Trophoblast cell (in vitro differentiated cells and primary cell): Measurements from ENCODE around the gene EFCAB14. TPM values are rescaled to one million over a fixed set of nuclear protein-coding genes. Genes with fewer than 3 reads are reported as not detected.

Experiments used
- DNase-seq, 2 donors: peaks; one replicate each; pipeline ENCODE4 v3.0.0-alpha.2; 2016
- H2AFZ ChIP-seq: 2 replicates; pipeline ENCODE4 v1.6.1; 2013; ENCODE audit warnings: low read length, moderate library complexity, mild to moderate bottlenecking; ENCODE audit not compliant: insufficient read depth, poor library complexity
- H2AK5ac ChIP-seq: 2 replicates; pipeline ENCODE4 v1.6.1; 2013; ENCODE audit warnings: mild to moderate bottlenecking, low read length
- H2BK120ac ChIP-seq: 2 replicates; pipeline ENCODE4 v1.6.1; 2013; ENCODE audit warnings: low read length, mild to moderate bottlenecking, moderate library complexity; ENCODE audit not compliant: insufficient read depth, poor library complexity
- H2BK12ac ChIP-seq: 2 replicates; pipeline ENCODE4 v1.6.1; 2013; ENCODE audit warnings: mild to moderate bottlenecking, low read length, moderate library complexity
- H2BK5ac ChIP-seq: 2 replicates; pipeline ENCODE4 v1.6.1; 2013; ENCODE audit warnings: low read length, low read depth, moderate library complexity, mild to moderate bottlenecking; ENCODE audit not compliant: poor library complexity
- H3K14ac ChIP-seq: 2 replicates; pipeline ENCODE4 v1.6.1; 2013; ENCODE audit warnings: mild to moderate bottlenecking, low read length
- H3K18ac ChIP-seq: 2 replicates; pipeline ENCODE4 v1.6.1; 2013; ENCODE audit warnings: mild to moderate bottlenecking, low read length
- H3K23ac ChIP-seq: 2 replicates; pipeline ENCODE4 v1.6.1; 2013; ENCODE audit warnings: low read length
- H3K27ac ChIP-seq: 2 replicates; pipeline ENCODE4 v1.5.1; 2013; ENCODE audit warnings: low read depth, mild to moderate bottlenecking, inconsistent platforms, low read length, moderate library complexity
- H3K27me3 ChIP-seq: 2 replicates; pipeline ENCODE4 v1.6.1; 2013; ENCODE audit warnings: inconsistent platforms, mild to moderate bottlenecking, low read length, moderate library complexity; ENCODE audit not compliant: insufficient read depth
- H3K36me3 ChIP-seq, 2 experiments: 1 replicate in 1 of 2; 2 replicates in 1 of 2; pipeline ENCODE4 v1.6.1; 2013; ENCODE audit warnings: low read length in 2 of 2, mild to moderate bottlenecking in 2 of 2, moderate library complexity in 1 of 2; ENCODE audit not compliant: insufficient read depth in 2 of 2, control insufficient read depth in 1 of 2
- H3K4ac ChIP-seq: 2 replicates; pipeline ENCODE4 v1.6.1; 2013; ENCODE audit warnings: low read depth, mild to moderate bottlenecking, low read length, moderate library complexity
- H3K4me1 ChIP-seq, 2 experiments: 1 replicate in 1 of 2; 2 replicates in 1 of 2; pipeline ENCODE4 v1.6.1; 2013; ENCODE audit warnings: low read length in 2 of 2, mild to moderate bottlenecking in 2 of 2, moderate library complexity in 1 of 2; ENCODE audit not compliant: insufficient read depth in 2 of 2, control insufficient read depth in 1 of 2
- H3K4me2 ChIP-seq: 2 replicates; pipeline ENCODE4 v1.6.1; 2013; ENCODE audit warnings: inconsistent platforms, mild to moderate bottlenecking, low read length, moderate library complexity
- H3K4me3 ChIP-seq: 2 replicates; pipeline ENCODE4 v1.5.1; 2013; ENCODE audit warnings: mild to moderate bottlenecking, low read depth, low read length, inconsistent platforms
- H3K79me1 ChIP-seq: one replicate; pipeline ENCODE4 v1.6.1; 2013; ENCODE audit warnings: low read length
- H3K79me2 ChIP-seq: 2 replicates; pipeline ENCODE4 v1.6.1; 2013; ENCODE audit warnings: low read length, mild to moderate bottlenecking; ENCODE audit not compliant: control insufficient read depth, insufficient read depth, poor library complexity
- H3K9ac ChIP-seq: 2 replicates; pipeline ENCODE4 v1.6.1; 2013; ENCODE audit warnings: mild to moderate bottlenecking, low read length
- H3K9me3 ChIP-seq: 2 replicates; pipeline ENCODE4 v1.6.1; 2013; ENCODE audit warnings: low read depth, mild to moderate bottlenecking, control low read depth, inconsistent platforms, low read length; ENCODE audit not compliant: insufficient read depth
- H4K12ac ChIP-seq: 2 replicates; pipeline ENCODE4 v1.6.1; 2013; ENCODE audit warnings: low read depth, mild to moderate bottlenecking, low read length, moderate library complexity
- H4K8ac ChIP-seq: 2 replicates; pipeline ENCODE4 v1.6.1; 2013; ENCODE audit warnings: low read depth, mild to moderate bottlenecking, low read length, moderate library complexity
- H4K91ac ChIP-seq: one replicate; pipeline ENCODE4 v1.6.1; 2013; ENCODE audit warnings: low read depth, mild to moderate bottlenecking, low read length, moderate library complexity
- WGBS: extraction: QIAGEN DNeasy Blood & Tissue Kit; methylation state at CpG from one replicate; pipeline ENCODE4 v1.1.7; 2013; ENCODE audit warnings: missing lambda C conversion rate; ENCODE audit not compliant: insufficient read length, insufficient coverage; ENCODE audit errors: extremely low coverage; 5-methylcytosine and 5-hydroxymethylcytosine counted together
- polyA plus RNA-seq: library from polyadenylated mRNA; stranded (reverse); fragments of 200-250 nt; gene quantifications from 2 replicates; pipeline ENCODE4 v1.2.3, GENCODE V29; 2013

EFCAB14 gene, protein sequence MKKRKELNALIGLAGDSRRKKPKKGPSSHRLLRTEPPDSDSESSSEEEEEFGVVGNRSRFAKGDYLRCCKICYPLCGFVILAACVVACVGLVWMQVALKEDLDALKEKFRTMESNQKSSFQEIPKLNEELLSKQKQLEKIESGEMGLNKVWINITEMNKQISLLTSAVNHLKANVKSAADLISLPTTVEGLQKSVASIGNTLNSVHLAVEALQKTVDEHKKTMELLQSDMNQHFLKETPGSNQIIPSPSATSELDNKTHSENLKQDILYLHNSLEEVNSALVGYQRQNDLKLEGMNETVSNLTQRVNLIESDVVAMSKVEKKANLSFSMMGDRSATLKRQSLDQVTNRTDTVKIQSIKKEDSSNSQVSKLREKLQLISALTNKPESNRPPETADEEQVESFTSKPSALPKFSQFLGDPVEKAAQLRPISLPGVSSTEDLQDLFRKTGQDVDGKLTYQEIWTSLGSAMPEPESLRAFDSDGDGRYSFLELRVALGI
- polyA plus RNA-seq: 66.1 and 67.6 TPM in 2 replicates

DNA sequence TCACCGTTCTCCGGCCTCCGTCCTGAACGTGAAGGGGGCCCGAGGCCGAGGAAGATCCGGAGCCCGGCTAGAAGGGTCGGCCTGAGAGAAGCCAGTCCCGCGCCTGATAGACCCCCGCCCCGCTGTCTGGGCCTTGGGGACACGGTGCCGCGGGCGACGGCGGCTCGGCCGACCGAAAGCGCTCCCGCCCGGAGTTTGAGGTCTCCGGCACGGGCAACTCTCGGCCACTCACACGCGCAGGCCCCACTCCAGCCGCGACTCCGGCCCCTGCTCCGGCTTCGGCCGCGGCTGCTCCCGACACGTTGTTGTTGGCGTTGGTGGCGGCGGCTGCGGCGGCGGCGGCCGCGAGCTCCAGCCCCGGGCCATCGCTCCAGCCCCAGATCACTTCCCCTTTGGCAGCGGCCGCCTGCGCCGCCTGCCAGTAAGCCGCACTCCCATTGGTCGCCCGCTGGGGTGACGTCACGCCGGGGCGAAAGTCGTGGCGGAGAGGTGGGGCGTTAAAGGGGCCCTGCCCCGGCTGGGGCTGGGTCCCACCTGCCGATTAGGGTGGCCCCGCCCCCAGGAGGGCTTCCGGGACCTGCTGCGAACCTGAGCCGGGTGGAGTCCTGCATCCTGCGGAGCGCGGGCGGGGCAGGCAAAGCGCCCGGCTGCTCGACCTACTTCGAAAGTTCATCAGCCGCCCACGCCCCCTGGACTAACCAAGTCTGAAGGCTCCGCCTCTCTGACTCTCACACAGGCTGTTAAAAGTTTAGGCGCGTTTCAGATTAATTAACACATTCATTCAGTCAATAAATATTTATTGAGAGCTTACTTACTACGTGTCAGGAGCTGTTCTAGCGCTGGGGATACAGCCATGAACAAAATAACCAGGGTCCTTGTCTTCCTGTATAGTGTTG is at the start of gene EFCAB14:
Gene EFCAB14, minus strand, starts transcription at position 388 of the 896 bp plus-strand sequence. CDS start 1,027 bp downstream, outside the sequence.
- Histone ChIP-seq H2AFZ (peak within 1 kb of the TSS; percentile 59), H3K4ac (peak within 1 kb of the TSS; percentile 93), H3K27me3 (no peaks in the 10 kb centered on the region), H3K23ac (no peak within 1 kb of the TSS), H3K79me1 (peaks cover 5% of the 10 kb centered on the region), H3K9ac (peak within 1 kb of the TSS; percentile 88), H3K9me3 (no peaks in the 10 kb centered on the region), H3K4me3 (peak within 1 kb of the TSS; percentile 94), H3K18ac (peak within 1 kb of the TSS; percentile 91), H3K36me3 (peaks cover 8 to 12% of the 10 kb centered on the region in 2 experiments), H3K4me1 (peaks cover 5 to 9% of the 10 kb centered on the region in 2 experiments), H2BK12ac (no peak within 1 kb of the TSS), H2AK5ac (no peak within 1 kb of the TSS), H4K91ac (peak within 1 kb of the TSS; percentile 82), H4K12ac (peak within 1 kb of the TSS; percentile 88), H2BK5ac (peak within 1 kb of the TSS; percentile 71), H3K4me2 (peak within 1 kb of the TSS; percentile 94), H3K79me2 (peaks cover 10% of the 10 kb centered on the region), H2BK120ac (peak within 1 kb of the TSS; percentile 73), H3K27ac (peak within 1 kb of the TSS; percentile 14), H4K8ac (peak within 1 kb of the TSS; percentile 89), H3K14ac (peak within 1 kb of the TSS; percentile 88)
- no CpG with 5 or more reads among the region's 85 CpGs for WGBS
- peak; percentile 98 to 99 for DNase-seq

GRCh38 chr1:46768445-46768844 is 49.5 kb upstream of the EFCAB14 start:
- Histone ChIP-seq H3K79me2 (no peaks in the 10 kb centered on the region), H2BK12ac (no peak overlapping the region), H3K14ac (no peak overlapping the region), H3K36me3 (no peaks in the 10 kb centered on the region), H3K4me1 (no peaks in the 10 kb centered on the region), H3K4me3 (peak overlapping the region; percentile 49), H3K23ac (no peak overlapping the region), H3K79me1 (no peaks in the 10 kb centered on the region), H3K18ac (no peak overlapping the region), H3K27me3 (no peaks in the 10 kb centered on the region), H3K9ac (no peak overlapping the region), H3K4me2 (no peak overlapping the region), H3K27ac (no peak overlapping the region), H3K9me3 (peaks cover 20% of the 10 kb centered on the region), H4K8ac (no peak overlapping the region), H2AFZ (no peak overlapping the region), H2BK5ac (no peak overlapping the region), H4K12ac (no peak overlapping the region), H2BK120ac (no peak overlapping the region), H3K4ac (no peak overlapping the region), H2AK5ac (no peak overlapping the region), H4K91ac (no peak overlapping the region)
- DNase-seq: peak in 1 of 2 donors; percentile 42
- no CpG with 5 or more reads among the region's 5 CpGs for WGBS

GRCh38 chr1:46767649-46768282 is 48.9 kb upstream of the EFCAB14 start:
- Histone ChIP-seq H3K36me3 (no peaks in the 10 kb centered on the region), H3K79me1 (no peaks in the 10 kb centered on the region), H3K4me2 (no peak overlapping the region), H3K27me3 (no peaks in the 10 kb centered on the region), H2AFZ (no peak overlapping the region), H3K27ac (no peak overlapping the region), H4K8ac (no peak overlapping the region), H3K9ac (no peak overlapping the region), H2BK5ac (no peak overlapping the region), H3K23ac (no peak overlapping the region), H3K4me3 (peak overlapping the region; percentile 49), H3K18ac (no peak overlapping the region), H3K4me1 (no peaks in the 10 kb centered on the region), H2AK5ac (no peak overlapping the region), H4K91ac (no peak overlapping the region), H3K79me2 (no peaks in the 10 kb centered on the region), H3K9me3 (peaks cover 21% of the 10 kb centered on the region), H3K14ac (no peak overlapping the region), H2BK12ac (no peak overlapping the region), H4K12ac (no peak overlapping the region), H3K4ac (no peak overlapping the region), H2BK120ac (no peak overlapping the region)
- DNase-seq: no peak
- no CpG with 5 or more reads among the region's 4 CpGs for WGBS

- no peak overlapping the region for H3K4ac ChIP-seq
- DNase-seq: no peak
- H3K14ac ChIP-seq: no peak overlapping the region
- no peak overlapping the region for H3K4me2 ChIP-seq
- no peak overlapping the region for H2BK120ac ChIP-seq
- no CpG with 5 or more reads among the region's 2 CpGs for WGBS
- peaks cover 7% of the 10 kb centered on the region for H3K9me3 ChIP-seq
- H2BK5ac ChIP-seq: no peak overlapping the region
- H3K18ac ChIP-seq: no peak overlapping the region
- no peaks in the 10 kb centered on the region for H3K79me2 ChIP-seq
- no peak overlapping the region for H3K9ac ChIP-seq
- no peak overlapping the region for H4K8ac ChIP-seq
- no peaks in the 10 kb centered on the region for H3K36me3 ChIP-seq
- H3K27me3 ChIP-seq: no peaks in the 10 kb centered on the region
- H2AK5ac ChIP-seq: no peak overlapping the region
- H3K23ac ChIP-seq: no peak overlapping the region
- no peak overlapping the region for H3K4me3 ChIP-seq
- no peak overlapping the region for H3K27ac ChIP-seq
- no peak overlapping the region for H4K12ac ChIP-seq
- H3K4me1 ChIP-seq: no peaks in the 10 kb centered on the region
- H2AFZ ChIP-seq: no peak overlapping the region
- no peak overlapping the region for H4K91ac ChIP-seq
- no peaks in the 10 kb centered on the region for H3K79me1 ChIP-seq
- H2BK12ac ChIP-seq: no peak overlapping the region
Measured at GRCh38 chr1:46764402-46764801, 45.5 kb upstream of the EFCAB14 start.
